K562 (cell line): ENCODE measurements around the gene ACTR3C. TPM values are rescaled to one million over a fixed set of nuclear protein-coding genes. Genes with fewer than 3 reads are reported as not detected.

Experiments
- BDP1 ChIP-seq: IDR thresholded peaks from 3 replicates; pipeline ENCODE4 v1.6.1; 2011; ENCODE audit not compliant: insufficient read length, insufficient read depth
- BRF1 ChIP-seq: IDR thresholded peaks from 3 replicates; pipeline ENCODE4 v1.6.1; 2011; ENCODE audit warnings: borderline replicate concordance, mild to moderate bottlenecking; ENCODE audit not compliant: insufficient read length; ENCODE audit errors: extremely low read depth
- CHD2 ChIP-seq: IDR thresholded peaks from 2 replicates; pipeline ENCODE4 v1.6.1; 2011; ENCODE audit warnings: low read depth, low read length
- CLOCK ChIP-seq: fragments of 250-450 bp; sonication (Bioruptor Pico); IDR thresholded peaks from 2 replicates; pipeline ENCODE4 v1.4.0; 2020; ENCODE audit warnings: mild to moderate bottlenecking, moderate library complexity, borderline replicate concordance
- CREM ChIP-seq: IDR thresholded peaks from 2 replicates; pipeline ENCODE4 v1.6.1; 2014; ENCODE audit warnings: antibody characterized with exemption, low read depth
- CXXC5 ChIP-seq: fragments of 250-450 bp; sonication (Bioruptor Pico); IDR thresholded peaks from 2 replicates; pipeline ENCODE4 v1.8.0; 2022; ENCODE audit warnings: inconsistent platforms, mild to moderate bottlenecking, moderate library complexity
- EHMT2 ChIP-seq: fragments of 450-650 bp; IDR thresholded peaks from 2 replicates; pipeline ENCODE4 v1.6.1; 2018; ENCODE audit warnings: antibody characterized with exemption
- EP300 ChIP-seq: IDR thresholded peaks from 2 replicates; pipeline ENCODE4 v1.6.1; 2012; ENCODE audit warnings: low read length, improper control_type of control experiment
- FOXA1 ChIP-seq: fragments of 450-650 bp; IDR thresholded peaks from 2 replicates; pipeline ENCODE4 v1.6.1; 2016; ENCODE audit warnings: mild to moderate bottlenecking, borderline replicate concordance
- FOXO4 ChIP-seq: fragments of 450-650 bp; formaldehyde crosslinking; IDR thresholded peaks from 2 replicates; pipeline ENCODE4 v1.4.0; 2020; ENCODE audit warnings: mild to moderate bottlenecking, moderate library complexity
- HDAC3 ChIP-seq: fragments of 450-650 bp; IDR thresholded peaks from 2 replicates; pipeline ENCODE4 v1.6.1; 2018; ENCODE audit warnings: borderline replicate concordance, mild to moderate bottlenecking, moderate library complexity; ENCODE audit not compliant: partially characterized antibody
- ILK ChIP-seq: fragments of 450-650 bp; IDR thresholded peaks from 2 replicates; pipeline ENCODE4 v1.6.1; 2016; ENCODE audit warnings: missing genetic modification characterization, low read depth, mild to moderate bottlenecking, missing compliant biosample characterization, moderate library complexity, borderline replicate concordance
- KLF16 ChIP-seq: IDR thresholded peaks from 2 replicates; pipeline ENCODE4 v1.6.1; 2016; ENCODE audit warnings: antibody characterized with exemption
- MAX ChIP-seq: sonication (generic); formaldehyde crosslinking; IDR thresholded peaks from 2 replicates; pipeline ENCODE4 v1.9.0; 2022; ENCODE audit warnings: mild to moderate bottlenecking, missing genetic modification reagents
- MECOM ChIP-seq: fragments of 250-450 bp; sonication (Bioruptor Pico); IDR thresholded peaks from 2 replicates; pipeline ENCODE4 v1.8.0; 2022; ENCODE audit warnings: inconsistent platforms
- PPARD ChIP-seq: fragments of 250-450 bp; sonication (Bioruptor Pico); IDR thresholded peaks from 2 replicates; pipeline ENCODE4 v1.8.0; 2022; ENCODE audit warnings: inconsistent platforms, mild to moderate bottlenecking, moderate library complexity
- RBFOX2 ChIP-seq: fragments of 200-400 bp; formaldehyde crosslinking; IDR thresholded peaks from 2 replicates; pipeline ENCODE4 v1.6.1; 2017; ENCODE audit warnings: low read depth, mild to moderate bottlenecking, low read length, moderate library complexity
- RBM34 ChIP-seq: fragments of 200-400 bp; formaldehyde crosslinking; IDR thresholded peaks from 2 replicates; pipeline ENCODE4 v1.6.1; 2018; ENCODE audit warnings: low read length, borderline replicate concordance; ENCODE audit not compliant: insufficient read depth
- SNIP1 ChIP-seq: fragments of 450-650 bp; IDR thresholded peaks from 2 replicates; pipeline ENCODE4 v1.7.1; 2017; ENCODE audit warnings: low read depth, mild to moderate bottlenecking
- SP1 ChIP-seq: sonication (generic); formaldehyde crosslinking; IDR thresholded peaks from 2 replicates; pipeline ENCODE4 v1.8.1; 2022; ENCODE audit warnings: mild to moderate bottlenecking, missing genetic modification reagents
- TAF7 ChIP-seq: fragments of 450-650 bp; IDR thresholded peaks from 2 replicates; pipeline ENCODE4 v1.6.1; 2016; ENCODE audit warnings: missing genetic modification characterization, missing compliant biosample characterization
- TEAD1 ChIP-seq, 2 experiments: fragments of 450-650 bp in 1 of 2; sonication (generic) in 1 of 2; formaldehyde crosslinking; IDR thresholded peaks; 2 replicates each; pipeline versions ENCODE4 v1.4.0 to v1.8.0; 2020 to 2022; ENCODE audit warnings: mild to moderate bottlenecking in 2 of 2, missing genetic modification reagents in 1 of 2
- ZBTB12 ChIP-seq: fragments of 250-450 bp; sonication (Bioruptor Pico); IDR thresholded peaks from 2 replicates; pipeline ENCODE4 v1.4.0; 2020
- ZC3H11A ChIP-seq: IDR thresholded peaks from 2 replicates; pipeline ENCODE4 v1.6.1; 2012; ENCODE audit warnings: low read depth, low read length, improper control_type of control experiment
- ZC3H8 ChIP-seq: fragments of 450-650 bp; IDR thresholded peaks from 2 replicates; pipeline ENCODE4 v1.6.1; 2017
- ZNF217 ChIP-seq: sonication (generic); formaldehyde crosslinking; IDR thresholded peaks from 2 replicates; pipeline ENCODE4 v1.8.0; 2022; ENCODE audit warnings: mild to moderate bottlenecking, missing genetic modification reagents
- ZNF282 ChIP-seq: sonication (generic); formaldehyde crosslinking; IDR thresholded peaks from 2 replicates; pipeline ENCODE4 v1.8.1; 2023; ENCODE audit warnings: missing genetic modification reagents
- ZNF584 ChIP-seq: fragments of 200-800 bp; sonication (Bioruptor generic); IDR thresholded peaks from 2 replicates; pipeline ENCODE4 v1.6.1; 2016; ENCODE audit warnings: low read depth, mild to moderate bottlenecking, missing genetic modification characterization, missing compliant biosample characterization
- polyA plus RNA-seq, 8 experiments: library from polyadenylated mRNA; depleted of rRNA in 4 of 8; stranded (reverse) in 5 of 8; unstranded in 3 of 8; fragments of >200 nt; fragmentation: Nextera tagmentation in 2 of 8; fragmentation: Illumina TruSeq in 1 of 8; extraction: Ambion mirVana in 2 of 8; extraction: Trizol in 1 of 8; gene quantifications; 2 replicates each; pipeline versions ENCODE4 v1.2.1 to v1.2.3, GENCODE V29; 2011 to 2014; ENCODE audit warnings: inconsistent platforms in 1 of 8, missing spikeins in 1 of 8
- total RNA-seq, 7 experiments: library from RNA; depleted of rRNA in 6 of 7; stranded (reverse); fragments of >200 nt in 6 of 7; fragmentation: Illumina TruSeq in 2 of 7; extraction: Trizol in 2 of 7; gene quantifications; 2 replicates each; pipeline versions ENCODE4 v1.2.1 to v1.2.3, GENCODE V29; 2011 to 2021; ENCODE audit warnings: low replicate concordance in 1 of 7

The ACTR3C gene
- total and polyA plus RNA-seq, 9 of the 15 experiments (the other 6 are each of a cell fraction or from before 2014, with no cell fraction given): 9.0 to 35.4 (median 13.3) TPM

GRCh38 chr7:150355666-150356059 is 32.3 kb upstream of the ACTR3C start (continued):
- TF ChIP-seq TAF7 (tag) (peak; percentile 75), ZC3H11A (no peak), ZBTB12 (CRISPR knock-in tag) (0 out of 2 replicates have a peak, but pooled peaks have one; percentile 29), SP1 (CRISPR knock-in tag) (no peak), MECOM (CRISPR knock-in tag) (peak; percentile 78), ZNF282 (CRISPR knock-in tag) (no peak), HDAC3 (no peak), CHD2 (no peak), ZC3H8 (no peak), BRF1 (no peak), FOXA1 (no peak), CXXC5 (CRISPR knock-in tag) (peak; percentile 44), RBM34 (no peak), PPARD (CRISPR knock-in tag) (no peak), TEAD1 (CRISPR knock-in tag; IDR thresholded peaks at IDR 0.05) (peak in 1 of 2 experiments; percentile 80; a peak in 1 of 4 replicates), ZNF584 (CRISPR knock-in tag) (no peak), ILK (peak; percentile 54; the same call in 1 of the 2 replicates), KLF16 (no peak), CREM (no peak), MAX (no peak), EP300 (no peak), BDP1 (no peak), EHMT2 (no peak), SNIP1 (no peak), FOXO4 (CRISPR knock-in tag) (no peak), CLOCK (no peak), RBFOX2 (no peak), ZNF217 (CRISPR knock-in tag) (no peak)
